Sigmoid colon (tissue), 4 donors: Measurements from ENCODE around the gene UNC13C.

Source experiments
- EP300 ChIP-seq, 4 donors: sonication (generic); formaldehyde crosslinking; IDR thresholded peaks; one replicate each; pipeline ENCODE4 v1.6.1; 2017; ENCODE audit warnings: antibody characterized with exemption in 4 of 4
- POLR2A ChIP-seq, 2 donors: fragments of 450-650 bp; IDR thresholded peaks; one replicate each; pipeline ENCODE4 v1.6.1; 2016; ENCODE audit warnings: antibody characterized with exemption in 2 of 2, mild to moderate bottlenecking in 2 of 2, moderate library complexity in 2 of 2
- POLR2AphosphoS5 ChIP-seq, 4 donors: sonication (generic); formaldehyde crosslinking; IDR thresholded peaks; one replicate each; pipeline ENCODE4 v1.6.1; 2017; ENCODE audit warnings: antibody characterized with exemption in 4 of 4
- TF ChIP-seq, protein P1 (sequence below), 4 experiments: fragments of 450-650 bp in 3 of 4; fragments of 200-600 bp in 1 of 4; IDR thresholded peaks; one replicate each; pipeline ENCODE4 v1.5.1; 2016 to 2019; ENCODE audit warnings: antibody characterized with exemption in 4 of 4, mild to moderate bottlenecking in 3 of 4, moderate library complexity in 2 of 4

DNA sequence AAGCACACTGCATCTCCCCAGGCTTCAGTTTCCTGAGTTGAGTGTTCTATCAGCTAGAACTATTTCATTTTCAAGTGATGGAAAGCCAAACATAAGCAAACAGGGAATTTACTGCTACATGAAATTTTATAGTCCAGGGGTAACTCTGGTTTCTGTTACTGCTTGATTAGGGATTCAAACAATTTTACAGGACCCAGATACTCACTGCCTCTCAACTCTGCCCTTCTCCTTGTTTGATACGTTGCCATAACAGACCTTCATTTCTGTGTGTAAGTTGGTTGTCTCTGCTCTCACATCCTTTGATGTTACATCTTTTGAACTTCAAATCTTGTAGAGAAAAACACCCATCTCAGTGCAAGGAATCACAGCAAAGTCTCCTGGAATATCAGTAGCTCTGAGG is 572.7 kb downstream of the UNC13C start:
- TF ChIP-seq, protein P1, sequence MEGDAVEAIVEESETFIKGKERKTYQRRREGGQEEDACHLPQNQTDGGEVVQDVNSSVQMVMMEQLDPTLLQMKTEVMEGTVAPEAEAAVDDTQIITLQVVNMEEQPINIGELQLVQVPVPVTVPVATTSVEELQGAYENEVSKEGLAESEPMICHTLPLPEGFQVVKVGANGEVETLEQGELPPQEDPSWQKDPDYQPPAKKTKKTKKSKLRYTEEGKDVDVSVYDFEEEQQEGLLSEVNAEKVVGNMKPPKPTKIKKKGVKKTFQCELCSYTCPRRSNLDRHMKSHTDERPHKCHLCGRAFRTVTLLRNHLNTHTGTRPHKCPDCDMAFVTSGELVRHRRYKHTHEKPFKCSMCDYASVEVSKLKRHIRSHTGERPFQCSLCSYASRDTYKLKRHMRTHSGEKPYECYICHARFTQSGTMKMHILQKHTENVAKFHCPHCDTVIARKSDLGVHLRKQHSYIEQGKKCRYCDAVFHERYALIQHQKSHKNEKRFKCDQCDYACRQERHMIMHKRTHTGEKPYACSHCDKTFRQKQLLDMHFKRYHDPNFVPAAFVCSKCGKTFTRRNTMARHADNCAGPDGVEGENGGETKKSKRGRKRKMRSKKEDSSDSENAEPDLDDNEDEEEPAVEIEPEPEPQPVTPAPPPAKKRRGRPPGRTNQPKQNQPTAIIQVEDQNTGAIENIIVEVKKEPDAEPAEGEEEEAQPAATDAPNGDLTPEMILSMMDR (IDR thresholded peaks at IDR 0.05): no peak
- TF ChIP-seq EP300 (IDR thresholded peaks at IDR 0.05): no peak
- no peak for TF ChIP-seq POLR2A (IDR thresholded peaks at IDR 0.05)
- TF ChIP-seq POLR2AphosphoS5 (IDR thresholded peaks at IDR 0.05): no peak
